SHP77 treated with DMSO at 0.1 percent for 48 hours (cell line): ENCODE results near the gene TNS1.
"Not testable (repeated sequence)": the region's sequence is repeated elsewhere in the genome, so short reads cannot be mapped to it uniquely, and the experiment has no call there.

ENCODE experiments used
- DNase-seq: peaks from one replicate; lab custom pipeline; 2025; lab: John Stamatoyannopoulos, UW

The TNS1 gene

GRCh38 chr2:218029366-218030360 lies 26.9 kb upstream of the TNS1 start:
- DNase-seq, result no peak

DNA sequence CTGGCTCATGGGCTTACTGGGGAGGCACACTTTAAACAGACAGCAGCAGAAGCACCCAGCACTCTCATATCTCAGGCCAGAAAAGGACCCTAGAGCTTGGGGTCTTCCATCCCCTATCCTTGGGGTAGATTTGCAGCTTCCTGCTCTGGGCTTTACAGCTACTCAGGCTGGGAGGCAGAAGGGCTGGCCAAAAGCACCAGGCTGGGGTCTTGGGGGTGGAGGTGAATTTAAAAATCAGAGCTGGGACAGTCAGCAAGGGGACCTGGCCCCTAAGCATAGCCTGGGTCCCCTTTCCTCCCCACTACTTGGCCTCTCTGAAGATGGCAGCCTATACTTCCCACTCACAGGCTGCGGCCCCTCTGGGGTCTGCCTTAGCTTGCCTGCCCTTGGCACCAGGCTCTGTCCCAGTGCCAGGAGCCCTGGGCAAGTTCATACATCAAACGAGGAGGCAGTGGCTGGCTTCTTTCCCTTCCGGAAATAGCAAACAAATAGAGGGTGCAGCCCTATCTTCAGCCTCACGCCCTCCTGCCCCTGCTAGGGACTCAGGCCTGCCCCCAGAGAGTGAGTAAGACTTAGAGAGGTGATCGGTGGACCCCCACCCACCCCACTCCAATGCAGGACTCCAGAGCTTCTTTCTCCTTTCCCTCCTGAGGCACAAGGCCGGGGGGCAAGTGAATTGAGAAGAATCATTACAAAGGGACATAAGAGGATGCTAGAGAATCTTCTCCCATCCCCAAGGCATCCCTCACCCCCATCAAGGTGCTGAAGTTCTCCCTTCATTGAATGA lies 26.0 kb upstream of the TNS1 start:
- no peak for DNase-seq

- no peak for DNase-seq
Observed at GRCh38 chr2:218028189-218028495, 25.3 kb upstream of the TNS1 start.

- DNase-seq, result no peak
Observed at GRCh38 chr2:218027426-218028188, 24.8 kb upstream of the TNS1 start.

DNA sequence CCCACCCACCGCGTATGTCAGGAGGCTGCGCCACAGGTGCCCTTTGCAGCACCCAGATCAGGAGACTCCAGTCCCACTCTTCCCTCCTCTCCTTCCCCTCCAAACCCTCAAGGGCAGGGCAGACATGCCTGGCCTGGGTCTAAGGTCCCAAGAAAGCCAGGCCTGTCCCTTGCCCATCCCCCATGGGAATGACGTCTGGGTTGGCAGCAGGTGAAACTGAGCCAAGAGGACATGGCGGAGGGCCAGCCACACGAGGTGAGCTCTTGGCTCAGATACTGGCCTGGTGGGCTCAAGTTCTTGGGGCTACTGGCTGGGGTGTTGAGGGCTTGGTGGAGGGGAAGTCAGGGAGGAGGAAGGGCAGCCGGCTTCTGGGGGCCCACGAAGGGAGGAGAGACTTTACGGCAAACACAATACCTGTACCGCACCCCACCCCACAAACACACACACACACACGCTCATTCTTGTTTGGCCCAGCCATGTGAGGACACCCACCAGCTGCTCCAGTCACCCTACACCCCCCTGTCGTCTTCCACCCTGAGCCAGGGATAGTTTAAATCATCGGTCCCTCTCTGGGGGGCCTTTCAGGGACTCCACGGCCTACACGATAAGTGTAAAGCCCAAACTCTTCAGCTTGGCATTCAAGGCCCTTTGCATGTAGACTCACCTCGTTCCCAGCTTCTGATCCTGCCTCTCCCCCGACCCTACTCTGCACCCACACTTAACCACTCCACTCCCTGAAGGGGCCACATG lies 24.1 kb upstream of the TNS1 start:
- no peak for DNase-seq

GRCh38 chr2:218026244-218026643 lies 23.4 kb upstream of the TNS1 start:
- DNase-seq, result no peak

- no peak for DNase-seq
Observed at GRCh38 chr2:218024871-218025270, 22.1 kb upstream of the TNS1 start.

GRCh38 chr2:218024336-218024735 lies 21.5 kb upstream of the TNS1 start:
- no peak for DNase-seq

DNA sequence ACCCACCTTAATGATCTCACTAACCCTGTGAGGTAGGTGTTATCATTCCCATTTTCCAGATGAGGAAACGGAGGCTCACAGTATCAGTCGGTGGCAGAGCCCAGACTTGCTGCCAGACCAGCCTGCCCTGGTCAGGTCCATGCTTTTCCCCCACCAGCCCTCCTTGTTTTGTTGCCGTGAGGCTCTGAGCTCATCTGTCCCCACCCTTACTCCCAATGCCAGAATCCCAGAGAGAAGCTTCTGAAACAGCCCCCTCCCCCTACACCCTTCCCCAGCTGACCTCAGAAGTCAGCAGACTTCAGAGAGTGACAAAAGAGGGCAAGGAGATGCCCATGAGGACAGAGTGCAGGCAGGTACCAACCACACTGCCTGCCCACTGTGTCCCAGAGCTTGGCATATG lies 20.8 kb upstream of the TNS1 start:
- no peak for DNase-seq

GRCh38 chr2:218022851-218023530 lies 20.2 kb upstream of the TNS1 start:
- DNase-seq, result no peak

DNA sequence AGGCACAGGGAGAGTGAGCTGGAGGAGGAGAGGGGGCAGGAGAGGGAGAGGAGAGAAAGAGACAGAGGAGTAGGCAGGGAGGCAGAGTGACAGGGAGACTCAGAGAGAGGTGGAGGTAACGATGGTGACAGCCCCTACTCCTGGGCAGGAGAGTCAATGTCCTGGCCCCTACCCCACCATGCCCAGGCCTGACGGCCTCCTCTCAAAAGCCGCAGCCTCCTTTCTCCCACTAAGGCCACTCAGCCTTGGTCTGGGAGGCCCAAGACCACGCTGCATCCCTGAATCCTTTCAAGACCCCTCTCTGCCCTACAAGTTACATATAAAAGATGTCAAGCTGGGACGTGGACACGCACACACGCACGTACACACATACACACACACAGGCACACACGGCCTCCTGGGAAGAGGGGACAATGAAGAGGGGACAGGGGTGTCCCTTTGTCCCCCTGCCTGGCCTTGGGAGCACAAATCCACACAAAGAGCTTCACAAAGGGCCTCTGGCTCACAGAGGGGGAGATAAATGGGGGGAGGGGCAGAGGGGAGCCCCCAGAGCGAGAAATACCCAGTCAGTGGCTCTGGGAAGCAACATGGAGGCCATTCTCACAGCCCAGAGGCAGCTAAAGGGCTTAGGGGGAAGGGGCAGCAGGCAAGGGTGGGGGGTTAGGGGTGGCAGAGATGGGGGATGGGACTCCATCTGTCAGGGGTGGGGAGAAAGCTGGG lies 19.5 kb upstream of the TNS1 start:
- DNase-seq, result no peak

DNA sequence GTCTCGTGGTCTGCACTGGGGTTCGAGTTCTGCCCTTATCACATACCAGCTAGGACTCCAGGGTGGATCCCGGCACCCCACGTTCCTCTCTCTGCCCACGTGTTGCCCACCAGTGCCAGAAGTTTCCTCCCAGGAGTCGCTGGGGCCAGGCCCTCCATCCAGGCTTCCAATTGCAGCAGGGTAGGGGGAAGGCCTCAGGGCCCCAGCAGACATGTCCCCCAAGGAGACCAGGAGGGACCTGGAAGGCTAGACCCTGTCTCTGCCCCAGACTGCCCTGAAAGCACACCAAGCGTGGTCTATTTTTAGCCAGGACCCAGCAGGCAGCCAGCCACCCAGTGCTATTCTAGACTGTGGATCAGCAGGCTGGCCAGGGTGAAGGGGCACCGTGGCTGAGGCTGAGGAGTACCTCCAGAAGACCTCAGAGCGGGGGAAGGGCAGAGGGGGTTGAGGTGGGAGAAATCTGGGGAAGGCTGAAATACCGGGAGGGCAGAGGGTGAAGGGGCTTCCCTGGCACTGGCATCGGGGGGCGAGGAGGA lies 18.8 kb upstream of the TNS1 start:
- no peak for DNase-seq

GRCh38 chr2:218020966-218021535 lies 18.3 kb upstream of the TNS1 start:
- no peak for DNase-seq

GRCh38 chr2:218020281-218020680 lies 17.5 kb upstream of the TNS1 start:
- no peak for DNase-seq

- no peak for DNase-seq
Observed at GRCh38 chr2:218019411-218020060, 16.7 kb upstream of the TNS1 start.

- DNase-seq, result not testable (repeated sequence)
Observed at GRCh38 chr2:218018842-218019125, 16.0 kb upstream of the TNS1 start.

- DNase-seq, result no peak
Observed at GRCh38 chr2:218017211-218018053, 14.6 kb upstream of the TNS1 start.

DNA sequence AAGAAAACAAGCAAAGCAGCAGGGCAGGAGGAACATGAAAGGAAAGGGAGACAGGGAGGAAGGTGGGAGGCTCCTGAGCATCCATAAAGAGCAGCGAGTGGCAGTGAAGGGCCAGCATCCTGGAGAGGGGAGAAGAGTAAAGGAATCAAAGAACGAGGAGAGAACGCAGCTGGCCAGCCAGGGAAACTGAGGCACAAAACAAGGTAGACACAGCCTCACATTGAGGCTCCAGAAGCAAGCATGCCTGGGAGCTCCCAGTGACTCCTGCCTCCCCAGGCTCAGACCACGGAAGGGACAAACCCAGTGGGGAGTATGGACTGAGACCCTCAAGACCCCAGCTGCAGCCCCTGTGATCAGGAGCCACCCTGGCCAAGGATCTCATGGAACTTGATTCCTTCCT lies 14.0 kb upstream of the TNS1 start:
- DNase-seq, result no peak
